CD4-positive, alpha-beta T cell treated with Interleukin-17A for 4 hours (primary cell): ENCODE measurements around the gene FLNB.
A peak's percentile ranks its signal among the peaks of the same experiment; 100 is the strongest.

Experiments used
- DNase-seq: peaks from one replicate; pipeline ENCODE4 v3.0.0-alpha.2; 2020; ENCODE audit warnings: mixed read lengths

Gene FLNB

GRCh38 chr3:58008141-58009025 is at the start of gene FLNB:
TSS of gene FLNB (plus strand) at chr3:58008422. CDS start at chr3:58008565, 143 bp downstream.
- peak; percentile 94 for DNase-seq

- DNase-seq: no peak
Observed at GRCh38 chr3:57958642-57959422, 49.4 kb upstream of the FLNB start.

- DNase-seq: no peak
Observed at GRCh38 chr3:57959423-57960173, 48.6 kb upstream of the FLNB start.

GRCh38 chr3:57960174-57960505 is 48.1 kb upstream of the FLNB start:
- no peak for DNase-seq

GRCh38 chr3:57961177-57961827 is 46.9 kb upstream of the FLNB start:
- DNase-seq: no peak

GRCh38 chr3:57961828-57962447 is 46.3 kb upstream of the FLNB start:
- DNase-seq: no peak

GRCh38 chr3:57962448-57962834 is 45.8 kb upstream of the FLNB start:
- DNase-seq: no peak

- DNase-seq: no peak
Observed at GRCh38 chr3:57963811-57964346, 44.3 kb upstream of the FLNB start.

GRCh38 chr3:57966829-57967228 is 41.4 kb upstream of the FLNB start:
- DNase-seq: no peak

- peak; percentile 67 for DNase-seq
Observed at GRCh38 chr3:57967590-57967989, 40.6 kb upstream of the FLNB start.

- no peak for DNase-seq
Observed at GRCh38 chr3:57968501-57968900, 39.7 kb upstream of the FLNB start.

GRCh38 chr3:57971975-57972374 is 36.2 kb upstream of the FLNB start:
- no peak for DNase-seq

- no peak for DNase-seq
Observed at GRCh38 chr3:57972531-57973111, 35.6 kb upstream of the FLNB start.

- no peak for DNase-seq
Observed at GRCh38 chr3:57973715-57974477, 34.3 kb upstream of the FLNB start.

- no peak for DNase-seq
Observed at GRCh38 chr3:57974796-57975388, 33.3 kb upstream of the FLNB start.

GRCh38 chr3:57977818-57978235 is 30.4 kb upstream of the FLNB start:
- no peak for DNase-seq

- DNase-seq: no peak
Observed at GRCh38 chr3:57978316-57978715, 29.9 kb upstream of the FLNB start.

GRCh38 chr3:57980416-57980815 is 27.8 kb upstream of the FLNB start:
- no peak for DNase-seq

- DNase-seq: no peak
Observed at GRCh38 chr3:57981483-57982087, 26.6 kb upstream of the FLNB start.
